ENCODE data around the gene LINC01488.

GRCh38 chr11:69540118-69541000 is 58.9 kb downstream of the LINC01488 start:
- TF ChIP-seq EZH2 (IDR thresholded peaks at IDR 0.05; ENCODE audit: insufficient read depth, low read length) (no peak), CTCF (IDR thresholded peaks at IDR 0.05; ENCODE audit: insufficient read depth, low read depth, low read length) (no peak)
